SK-N-SH (cell line): ENCODE data around the gene KIF9. TPM values are rescaled to one million over a fixed set of nuclear protein-coding genes. Genes with fewer than 3 reads are reported as not detected.

Experiments
- CTCF ChIA-PET: fragments of 300-600, 350-600 bp; formaldehyde crosslinking; extraction: SDS; loops from one replicate; lab custom pipeline; 2021; lab: Yijun Ruan, JAX
- POLR2A ChIA-PET: fragments of 350-600 bp; sonication (Branson Sonifier 250); formaldehyde crosslinking; extraction: SDS; loops from one replicate; lab custom pipeline; 2020; ENCODE audit warnings: antibody characterized with exemption, inconsistent platforms; lab: Yijun Ruan, JAX
- DNase-seq: peaks from one replicate; pipeline ENCODE4 v3.0.0; 2012
- H2AFZ ChIP-seq: fragments of 200-600 bp; sonication (generic); 2 replicates; pipeline ENCODE4 v1.8.1; 2016; ENCODE audit warnings: antibody characterized with exemption, mild to moderate bottlenecking, low read depth
- H3F3A ChIP-seq: fragments of 200-600 bp; sonication (generic); replicated peaks from 2 replicates; pipeline ENCODE3; 2016; ENCODE audit warnings: antibody characterized with exemption, mild to moderate bottlenecking; ENCODE audit not compliant: insufficient read depth
- H3K27ac ChIP-seq, 2 experiments: fragments of 200-500 bp in 1 of 2; fragments of 200-600 bp in 1 of 2; sonication (Bioruptor generic) in 1 of 2; sonication (generic), shearing (Covaris generic) in 1 of 2; 2 replicates each; pipeline versions ENCODE4 v1.5.1 to v1.6.1; 2014 to 2016; ENCODE audit warnings: low read depth in 2 of 2, inconsistent platforms in 1 of 2, low read length in 1 of 2, mild to moderate bottlenecking in 1 of 2, mixed read lengths in 1 of 2
- H3K27me3 ChIP-seq: fragments of 200-600 bp; sonication (generic), shearing (Covaris generic); 2 replicates; pipeline ENCODE4 v1.6.1; 2016; ENCODE audit warnings: mixed run types; ENCODE audit not compliant: insufficient read depth
- H3K36me3 ChIP-seq, 2 experiments: fragments of 200-500 bp in 1 of 2; fragments of 200-600 bp in 1 of 2; sonication (Bioruptor generic) in 1 of 2; sonication (generic) in 1 of 2; replicated peaks in 1 of 2; 2 replicates each; pipeline versions ENCODE3 to v1.5.1; 2014 to 2016; ENCODE audit warnings: low read length in 1 of 2, mild to moderate bottlenecking in 1 of 2; ENCODE audit not compliant: insufficient read depth in 2 of 2, control insufficient read depth in 1 of 2
- H3K4me1 ChIP-seq, 2 experiments: fragments of 200-500 bp in 1 of 2; fragments of 200-600 bp in 1 of 2; sonication (Bioruptor generic) in 1 of 2; sonication (generic), shearing (Covaris generic) in 1 of 2; 2 replicates each; pipeline versions ENCODE4 v1.5.1 to v1.6.1; 2014 to 2016; ENCODE audit warnings: low read depth in 1 of 2, low read length in 1 of 2, mixed run types in 1 of 2; ENCODE audit not compliant: insufficient read depth in 2 of 2, control insufficient read depth in 1 of 2
- H3K4me2 ChIP-seq: fragments of 200-600 bp; sonication (generic), shearing (Covaris generic); 2 replicates; pipeline ENCODE4 v1.6.1; 2017; ENCODE audit warnings: mixed run types
- H3K4me3 ChIP-seq, 2 experiments: fragments of 200-500 bp in 1 of 2; fragments of 200-600 bp in 1 of 2; sonication (Bioruptor generic) in 1 of 2; sonication (generic), shearing (Covaris generic) in 1 of 2; 2 replicates each; pipeline versions ENCODE4 v1.5.1 to v1.8.1; 2014 to 2016; ENCODE audit warnings: low read depth in 2 of 2, inconsistent platforms in 1 of 2, low read length in 1 of 2, mild to moderate bottlenecking in 1 of 2, mixed read lengths in 1 of 2, moderate library complexity in 1 of 2
- H3K79me2 ChIP-seq: fragments of 200-600 bp; sonication (generic); 2 replicates; pipeline ENCODE4 v1.8.1; 2017; ENCODE audit warnings: mild to moderate bottlenecking; ENCODE audit not compliant: insufficient read depth
- H3K9ac ChIP-seq: fragments of 200-600 bp; sonication (generic); 2 replicates; pipeline ENCODE4 v1.6.1; 2017; ENCODE audit warnings: mixed run types
- H3K9me2 ChIP-seq: fragments of 200-600 bp; sonication (generic); 2 replicates; pipeline ENCODE4 v1.6.1; 2017; ENCODE audit warnings: mixed run types
- H3K9me3 ChIP-seq: fragments of 200-600 bp; sonication (generic); 2 replicates; pipeline ENCODE4 v1.6.1; 2017; ENCODE audit warnings: mixed run types, mild to moderate bottlenecking, moderate library complexity
- H4K20me1 ChIP-seq: fragments of 200-600 bp; sonication (generic); 2 replicates; pipeline ENCODE4 v1.6.1; 2017; ENCODE audit warnings: mild to moderate bottlenecking, mixed run types; ENCODE audit not compliant: insufficient read depth
- CHD2 ChIP-seq: fragments of 150-350 bp; IDR thresholded peaks from 2 replicates; pipeline ENCODE4 v1.6.1; 2018; ENCODE audit warnings: low read length; ENCODE audit not compliant: partially characterized antibody
- EZH2phosphoT487 ChIP-seq: fragments of 200-600 bp; sonication (generic); IDR thresholded peaks from 2 replicates; pipeline ENCODE4 v1.6.1; 2017; ENCODE audit warnings: low read depth, mixed run types, mild to moderate bottlenecking, antibody characterized with exemption, moderate library complexity, borderline replicate concordance
- FOSL2 ChIP-seq: IDR thresholded peaks from 2 replicates; pipeline ENCODE4 v1.4.0; 2012; ENCODE audit warnings: low read depth, mild to moderate bottlenecking, moderate library complexity, borderline replicate concordance
- FOXM1 ChIP-seq: IDR thresholded peaks from 2 replicates; pipeline ENCODE4 v1.4.0; 2012; ENCODE audit warnings: low read depth, mild to moderate bottlenecking
- JUND ChIP-seq: IDR thresholded peaks from 2 replicates; pipeline ENCODE4 v1.4.0; 2012
- NRF1 ChIP-seq: IDR thresholded peaks from 2 replicates; pipeline ENCODE4 v1.6.1; 2012; ENCODE audit warnings: low read depth, mild to moderate bottlenecking, low read length
- RCOR1 ChIP-seq: fragments of 150-350 bp; IDR thresholded peaks from 2 replicates; pipeline ENCODE4 v1.6.1; 2017; ENCODE audit warnings: antibody characterized with exemption, low read length
- RFX5 ChIP-seq: IDR thresholded peaks from 2 replicates; pipeline ENCODE4 v1.6.1; 2012; ENCODE audit warnings: mild to moderate bottlenecking, improper control_type of control experiment, low read length
- SIN3A ChIP-seq: IDR thresholded peaks from 2 replicates; pipeline ENCODE4 v1.6.1; 2012; ENCODE audit warnings: low read depth, mild to moderate bottlenecking, low read length, moderate library complexity, borderline replicate concordance
- TCF12 ChIP-seq: IDR thresholded peaks from 2 replicates; pipeline ENCODE4 v1.4.0; 2012
- WGBS: methylation state at CpG from one replicate; pipeline ENCODE4 v1.1.6; 2017; ENCODE audit warnings: low lambda C conversion rate; 5-methylcytosine and 5-hydroxymethylcytosine counted together
- polyA plus RNA-seq, 3 experiments: library from polyadenylated mRNA; depleted of rRNA; stranded (reverse); fragments of >200 nt; gene quantifications; 2 replicates each; pipeline ENCODE4 v1.2.3, GENCODE V29; 2012
- TF ChIP-seq, protein P1 (sequence below): fragments of 200-600 bp; sonication (generic); IDR thresholded peaks from 2 replicates; pipeline ENCODE4 v1.6.1; 2017; ENCODE audit warnings: antibody characterized with exemption, mild to moderate bottlenecking, moderate library complexity
- TF ChIP-seq, protein P2 (sequence below): IDR thresholded peaks from 2 replicates; pipeline ENCODE4 v1.4.0; 2012; ENCODE audit warnings: low read depth, borderline replicate concordance
- TF ChIP-seq, protein P3 (sequence below): fragments of 150-350 bp; IDR thresholded peaks from 2 replicates; pipeline ENCODE4 v1.6.1; 2016; ENCODE audit warnings: mild to moderate bottlenecking, low read depth, low read length
- TF ChIP-seq, protein P4 (sequence below): IDR thresholded peaks from 2 replicates; pipeline ENCODE4 v1.4.0; 2012; ENCODE audit warnings: low read depth

The KIF9 gene
- polyA plus RNA-seq, 1 of the 3 experiments (the other 2 are of a cell fraction), result 31.8 TPM

DNA sequence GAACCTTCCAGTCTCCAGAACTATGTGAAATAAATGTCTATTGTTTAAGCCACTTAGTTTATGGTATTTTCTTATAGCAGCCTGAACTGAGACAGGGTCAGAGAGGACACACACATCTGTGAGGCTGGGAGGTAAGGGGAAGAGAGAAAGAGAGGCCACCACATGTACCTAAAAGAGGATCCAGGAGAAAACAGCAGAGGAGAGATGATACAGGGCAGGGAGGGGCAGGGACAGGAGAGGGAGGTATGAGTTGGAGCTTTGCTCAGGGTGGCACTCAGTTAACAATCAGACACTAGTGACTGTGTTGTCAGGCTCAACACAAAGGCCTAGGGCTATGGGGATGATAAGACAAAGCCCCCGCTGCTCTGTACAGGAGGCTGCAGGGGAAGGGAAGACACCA lies 17.6 kb downstream of the KIF9 start:
- Histone ChIP-seq H3K4me1 (peaks cover 7 to 8% of the 10 kb centered on the region in 2 experiments; a peak in 1 of 4 replicates), H4K20me1 (no peaks in the 10 kb centered on the region), H3K79me2 (no peaks in the 10 kb centered on the region), H3K9me2 (no peaks in the 10 kb centered on the region), H3K4me3 (no peak overlapping the region), H3K9ac (no peak overlapping the region), H3K27me3 (no peaks in the 10 kb centered on the region), H3K9me3 (no peaks in the 10 kb centered on the region), H3K36me3 (no peaks in the 10 kb centered on the region), H2AFZ (no peak overlapping the region), H3K4me2 (no peak overlapping the region), H3K27ac (no peak overlapping the region), H3F3A (no peaks in the 10 kb centered on the region)
- ChIA-PET POLR2A (no interaction called here), CTCF (no interaction called here)
- WGBS, result 94% methylated on average over 1 of the region's 1 CpG
- no peak for DNase-seq
- TF ChIP-seq, protein P1, sequence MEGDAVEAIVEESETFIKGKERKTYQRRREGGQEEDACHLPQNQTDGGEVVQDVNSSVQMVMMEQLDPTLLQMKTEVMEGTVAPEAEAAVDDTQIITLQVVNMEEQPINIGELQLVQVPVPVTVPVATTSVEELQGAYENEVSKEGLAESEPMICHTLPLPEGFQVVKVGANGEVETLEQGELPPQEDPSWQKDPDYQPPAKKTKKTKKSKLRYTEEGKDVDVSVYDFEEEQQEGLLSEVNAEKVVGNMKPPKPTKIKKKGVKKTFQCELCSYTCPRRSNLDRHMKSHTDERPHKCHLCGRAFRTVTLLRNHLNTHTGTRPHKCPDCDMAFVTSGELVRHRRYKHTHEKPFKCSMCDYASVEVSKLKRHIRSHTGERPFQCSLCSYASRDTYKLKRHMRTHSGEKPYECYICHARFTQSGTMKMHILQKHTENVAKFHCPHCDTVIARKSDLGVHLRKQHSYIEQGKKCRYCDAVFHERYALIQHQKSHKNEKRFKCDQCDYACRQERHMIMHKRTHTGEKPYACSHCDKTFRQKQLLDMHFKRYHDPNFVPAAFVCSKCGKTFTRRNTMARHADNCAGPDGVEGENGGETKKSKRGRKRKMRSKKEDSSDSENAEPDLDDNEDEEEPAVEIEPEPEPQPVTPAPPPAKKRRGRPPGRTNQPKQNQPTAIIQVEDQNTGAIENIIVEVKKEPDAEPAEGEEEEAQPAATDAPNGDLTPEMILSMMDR, result no peak
- TF ChIP-seq RCOR1 (no peak), CHD2 (no peak), EZH2phosphoT487 (no peak), JUND (no peak), SIN3A (no peak), NRF1 (no peak), FOSL2 (no peak)
- TF ChIP-seq, protein P2, sequence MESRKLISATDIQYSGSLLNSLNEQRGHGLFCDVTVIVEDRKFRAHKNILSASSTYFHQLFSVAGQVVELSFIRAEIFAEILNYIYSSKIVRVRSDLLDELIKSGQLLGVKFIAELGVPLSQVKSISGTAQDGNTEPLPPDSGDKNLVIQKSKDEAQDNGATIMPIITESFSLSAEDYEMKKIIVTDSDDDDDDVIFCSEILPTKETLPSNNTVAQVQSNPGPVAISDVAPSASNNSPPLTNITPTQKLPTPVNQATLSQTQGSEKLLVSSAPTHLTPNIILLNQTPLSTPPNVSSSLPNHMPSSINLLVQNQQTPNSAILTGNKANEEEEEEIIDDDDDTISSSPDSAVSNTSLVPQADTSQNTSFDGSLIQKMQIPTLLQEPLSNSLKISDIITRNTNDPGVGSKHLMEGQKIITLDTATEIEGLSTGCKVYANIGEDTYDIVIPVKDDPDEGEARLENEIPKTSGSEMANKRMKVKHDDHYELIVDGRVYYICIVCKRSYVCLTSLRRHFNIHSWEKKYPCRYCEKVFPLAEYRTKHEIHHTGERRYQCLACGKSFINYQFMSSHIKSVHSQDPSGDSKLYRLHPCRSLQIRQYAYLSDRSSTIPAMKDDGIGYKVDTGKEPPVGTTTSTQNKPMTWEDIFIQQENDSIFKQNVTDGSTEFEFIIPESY, result no peak
- TF ChIP-seq, protein P3, sequence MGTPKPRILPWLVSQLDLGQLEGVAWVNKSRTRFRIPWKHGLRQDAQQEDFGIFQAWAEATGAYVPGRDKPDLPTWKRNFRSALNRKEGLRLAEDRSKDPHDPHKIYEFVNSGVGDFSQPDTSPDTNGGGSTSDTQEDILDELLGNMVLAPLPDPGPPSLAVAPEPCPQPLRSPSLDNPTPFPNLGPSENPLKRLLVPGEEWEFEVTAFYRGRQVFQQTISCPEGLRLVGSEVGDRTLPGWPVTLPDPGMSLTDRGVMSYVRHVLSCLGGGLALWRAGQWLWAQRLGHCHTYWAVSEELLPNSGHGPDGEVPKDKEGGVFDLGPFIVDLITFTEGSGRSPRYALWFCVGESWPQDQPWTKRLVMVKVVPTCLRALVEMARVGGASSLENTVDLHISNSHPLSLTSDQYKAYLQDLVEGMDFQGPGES, result no peak
- TF ChIP-seq, protein P4, sequence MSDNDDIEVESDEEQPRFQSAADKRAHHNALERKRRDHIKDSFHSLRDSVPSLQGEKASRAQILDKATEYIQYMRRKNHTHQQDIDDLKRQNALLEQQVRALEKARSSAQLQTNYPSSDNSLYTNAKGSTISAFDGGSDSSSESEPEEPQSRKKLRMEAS, result no peak

DNA sequence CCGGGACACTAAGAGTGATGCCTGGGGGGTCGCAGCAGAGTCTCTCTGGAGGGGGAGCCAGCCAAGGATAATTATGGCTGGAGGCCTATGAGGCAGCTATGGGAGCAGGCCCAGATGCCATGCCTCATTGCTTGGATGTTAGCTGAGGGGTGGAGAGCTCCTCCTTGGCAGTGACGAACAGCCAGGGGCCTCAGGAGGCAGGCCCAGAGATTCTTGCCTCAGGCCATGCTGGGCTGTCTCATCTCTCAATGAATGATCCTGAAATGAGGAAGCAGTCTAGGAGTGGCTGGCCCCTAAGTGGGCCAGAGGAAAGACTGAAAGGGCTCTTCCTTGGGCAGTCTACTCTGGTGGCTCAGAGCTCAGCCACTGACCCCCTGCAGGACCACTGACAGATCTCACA lies 21.3 kb downstream of the KIF9 start:
- H3K4me1 ChIP-seq, result 0 out of 4 replicates have a peak, but pooled peaks cover 0 to 2% of the 10 kb centered on the region in 2 experiments
- TF ChIP-seq NRF1, result no peak
- TF ChIP-seq TCF12, result no peak
- no peak for TF ChIP-seq FOXM1
- TF ChIP-seq CHD2, result no peak
- TF ChIP-seq RFX5, result no peak
- TF ChIP-seq, all 33 proteins: peak for 0
- H3K27ac ChIP-seq, result no peak overlapping the region
- no peaks in the 10 kb centered on the region for H3K36me3 ChIP-seq
- H3K9me3 ChIP-seq, result no peaks in the 10 kb centered on the region
- 73% methylated on average over 2 of the region's 3 CpGs for WGBS
- no peak overlapping the region for H3K4me2 ChIP-seq
- no peaks in the 10 kb centered on the region for H3K79me2 ChIP-seq
- no peak overlapping the region for H2AFZ ChIP-seq
- no peaks in the 10 kb centered on the region for H4K20me1 ChIP-seq
- no peaks in the 10 kb centered on the region for H3K9me2 ChIP-seq
- H3F3A ChIP-seq, result no peaks in the 10 kb centered on the region
- ChIA-PET CTCF (interaction anchor here (0.6 to 2.5 kb wide), 3 partner anchors 10 to 556 kb away, joined by 3 to 10 read pairs (median 6); no protein-coding TSS in a partner anchor), POLR2A (no interaction called here)
- H3K9ac ChIP-seq, result no peak overlapping the region
- H3K4me3 ChIP-seq, result no peak overlapping the region
- H3K27me3 ChIP-seq, result no peaks in the 10 kb centered on the region
- no peak for DNase-seq
